HG03280 (cell line): ENCODE results near the gene SLC23A2.
"Not testable (repeated sequence)": the region's sequence is repeated elsewhere in the genome, so short reads cannot be mapped to it uniquely, and the experiment has no call there.

Experiments
- ATAC-seq: cut with Tn5 transposase; IDR thresholded peaks from one replicate; pipeline ENCODE4 v1.9.1; 2021; ENCODE audit warnings: mild to moderate bottlenecking, moderate library complexity; ENCODE audit not compliant: unreplicated experiment

Gene SLC23A2

DNA sequence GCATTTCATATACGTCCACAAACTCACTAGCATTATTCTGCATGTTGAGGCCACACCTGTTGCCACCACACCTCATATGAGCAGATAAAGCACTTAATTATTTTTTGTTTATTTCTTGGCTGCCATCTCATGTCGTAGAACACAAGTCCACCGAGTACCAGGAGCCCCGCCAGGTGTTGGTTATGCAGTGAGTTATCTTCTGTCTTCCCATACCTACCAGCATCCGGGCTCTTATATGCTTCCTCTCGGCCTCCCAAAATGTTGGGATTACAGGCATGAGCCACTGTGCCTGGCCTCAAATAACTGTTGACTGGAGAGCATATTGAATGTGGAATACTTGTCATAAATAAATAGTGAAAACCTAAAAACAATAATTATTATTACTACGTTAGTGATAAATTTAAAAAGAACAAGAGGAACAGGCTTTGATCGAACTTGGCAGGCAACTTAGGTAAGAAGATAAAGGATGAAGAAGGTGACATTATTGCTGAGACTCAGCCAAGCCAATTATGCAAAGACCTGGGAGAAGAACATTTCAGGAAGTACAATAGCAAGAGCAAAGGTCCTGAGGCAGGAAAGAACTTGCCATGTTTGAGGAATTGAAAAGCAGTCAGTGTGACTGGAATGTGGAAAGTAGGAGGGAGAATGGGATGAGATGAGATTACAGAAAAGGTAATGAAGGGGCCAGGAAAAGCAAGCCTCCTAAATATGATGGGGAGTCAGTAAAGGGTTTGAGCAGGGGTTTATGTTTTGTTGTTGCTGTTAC lies 12.6 kb upstream of the SLC23A2 start:
- no peak for ATAC-seq

DNA sequence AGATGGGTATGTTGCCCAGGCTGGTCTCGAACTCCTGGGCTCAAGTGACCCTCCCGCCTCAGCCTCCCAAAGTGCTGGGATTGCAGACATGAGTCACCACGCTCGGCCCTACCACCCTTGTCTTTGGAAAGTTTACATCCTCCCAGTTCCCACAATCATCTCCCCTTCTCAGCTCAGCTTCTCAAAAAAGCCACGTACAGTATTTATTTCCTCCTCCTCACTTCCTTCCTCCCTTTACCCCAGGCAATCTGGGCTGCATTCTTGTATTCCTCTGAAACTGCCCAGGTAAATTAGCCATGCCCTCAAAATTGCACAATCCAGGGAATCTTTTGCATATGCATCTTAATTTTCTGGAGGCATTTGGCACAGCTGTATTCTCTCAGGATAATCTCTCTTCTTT lies 7.4 kb upstream of the SLC23A2 start:
- ATAC-seq, result no peak

DNA sequence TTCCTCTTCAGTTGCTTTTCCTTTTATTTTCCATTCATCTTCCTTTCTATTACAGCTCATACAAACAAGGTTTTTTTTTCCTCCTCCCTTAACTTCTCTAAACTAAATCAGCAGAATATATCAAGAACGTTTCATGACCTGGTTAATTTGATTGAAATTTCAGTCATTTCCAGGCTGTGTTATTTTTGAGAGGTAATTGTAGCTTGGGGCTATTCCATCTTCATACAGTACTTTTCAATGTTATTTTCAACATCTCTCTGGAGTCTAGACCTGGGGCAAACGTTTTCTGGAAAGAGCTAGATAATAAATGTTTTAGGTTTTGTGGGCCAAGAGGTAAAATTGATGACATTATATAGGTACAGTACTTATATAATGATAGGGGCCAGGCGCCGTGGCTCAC lies 4.0 kb upstream of the SLC23A2 start:
- ATAC-seq, result no peak

DNA sequence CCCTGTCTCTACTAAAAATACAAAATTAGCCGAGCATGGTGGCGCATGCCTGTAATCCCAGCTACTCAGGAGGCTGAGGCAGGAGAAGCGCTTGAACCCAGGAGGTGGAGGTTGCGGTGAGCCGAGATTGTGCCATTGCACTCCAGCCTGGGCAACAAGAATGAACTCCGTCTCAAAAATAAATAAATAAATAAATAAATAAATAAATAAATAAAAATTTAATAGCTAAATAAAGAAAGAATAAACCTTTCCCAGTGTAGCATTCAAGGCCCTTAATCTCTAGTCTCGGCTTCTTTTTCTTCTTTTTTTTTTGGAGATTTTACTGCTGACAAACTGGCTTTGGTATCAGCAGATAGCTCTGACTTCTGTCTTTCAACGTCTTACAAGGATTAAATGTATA lies 3.5 kb upstream of the SLC23A2 start:
- ATAC-seq, result not testable (repeated sequence)

DNA sequence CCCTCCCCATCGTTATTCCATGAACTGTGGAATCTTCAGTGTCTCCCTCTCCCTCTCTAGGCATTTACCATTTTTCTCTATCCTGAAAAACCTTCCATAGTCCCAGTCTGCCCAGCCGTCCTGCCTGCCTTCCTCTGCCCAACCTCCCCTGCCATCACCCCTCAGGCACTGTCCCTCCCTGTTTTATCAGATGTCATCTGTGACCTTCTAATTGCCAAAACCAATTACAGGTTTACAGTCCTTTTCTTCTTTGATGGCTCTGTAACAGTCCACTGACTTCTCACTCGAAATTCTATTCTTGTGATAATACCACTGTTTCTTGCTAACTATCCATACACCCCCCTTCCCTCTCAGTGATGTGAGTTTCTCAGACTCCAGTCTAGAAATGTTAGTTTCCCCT lies 2.3 kb upstream of the SLC23A2 start:
- no peak for ATAC-seq

DNA sequence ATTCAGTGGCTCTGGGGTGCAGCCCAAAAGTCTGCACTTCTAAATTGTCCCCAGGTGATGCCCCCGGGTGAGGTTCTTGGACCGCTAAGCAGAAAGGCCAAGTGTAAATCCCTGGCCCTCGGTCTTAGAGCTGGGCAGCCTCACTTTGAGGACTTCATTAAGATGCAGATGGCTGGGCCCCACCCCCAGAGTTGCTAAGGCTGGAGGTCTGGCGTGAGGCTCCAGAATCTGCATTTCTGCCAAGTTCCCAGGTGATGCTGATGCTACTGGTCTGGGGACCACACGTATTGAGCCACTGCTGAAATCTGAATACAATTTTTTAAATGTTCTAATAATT lies 735 bp upstream of the SLC23A2 start:
- ATAC-seq, result no peak

DNA sequence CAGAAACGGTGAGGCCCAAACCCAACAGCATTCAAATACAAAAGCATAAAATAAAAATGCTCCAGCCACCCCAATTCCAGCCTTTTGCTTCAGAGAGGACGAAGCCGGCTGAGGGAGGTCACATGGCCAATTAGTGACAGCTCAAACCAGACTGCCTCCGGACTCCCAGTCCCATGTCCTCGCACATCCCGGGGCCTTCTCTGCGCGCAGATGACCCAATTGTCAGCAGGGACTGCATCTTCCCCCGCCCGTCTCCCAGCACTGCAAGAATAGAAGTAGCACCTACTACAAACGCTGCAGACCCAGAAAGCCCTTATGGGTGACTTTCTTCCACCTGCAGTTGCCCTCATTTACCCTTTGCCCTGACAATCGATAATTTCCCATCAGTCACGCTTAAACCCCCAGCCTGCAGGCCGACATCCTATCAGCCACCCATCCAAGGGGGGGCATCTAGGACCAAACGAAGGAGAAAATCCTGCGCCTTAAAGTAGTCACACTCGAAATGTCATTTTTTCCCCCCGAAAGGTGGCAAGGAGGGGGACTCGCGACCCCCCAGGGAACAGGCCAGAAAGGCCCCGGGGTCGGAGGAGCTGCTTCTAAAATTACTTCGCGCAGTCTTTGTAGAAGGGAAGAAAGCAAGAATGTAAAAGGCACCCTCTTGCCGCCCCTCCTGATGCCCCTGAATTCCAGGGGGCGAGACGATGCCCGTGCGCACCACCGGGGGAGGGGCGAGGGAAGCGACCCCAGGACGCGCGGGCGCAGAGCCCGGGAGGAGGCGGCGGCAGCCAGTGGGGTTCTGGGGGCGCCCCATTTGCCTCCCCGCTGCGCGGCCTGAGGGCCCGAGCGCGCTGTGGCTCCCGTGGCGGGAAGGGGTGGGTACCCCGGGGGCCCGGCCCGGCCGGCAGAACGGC lies 792 bp downstream of the SLC23A2 start:
- ATAC-seq, result peak; percentile 44

DNA sequence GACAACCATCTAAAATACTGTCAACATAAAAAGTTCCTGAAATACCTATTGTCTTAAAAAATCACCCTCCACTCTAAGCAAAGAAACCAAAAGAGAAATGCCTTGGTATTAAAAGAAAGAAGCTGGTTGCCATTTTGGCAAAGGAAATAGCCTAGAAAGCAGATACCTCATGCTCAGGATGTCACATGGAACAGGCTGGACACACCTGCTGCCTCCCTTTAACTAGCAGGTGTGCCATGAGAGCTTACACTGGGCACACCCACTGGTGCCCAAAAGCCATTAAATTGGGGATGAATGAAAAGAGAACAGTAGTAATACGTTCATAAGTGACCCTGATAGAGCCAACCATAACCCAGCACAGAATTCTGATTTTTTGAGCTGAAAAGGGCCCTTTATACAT lies 1.5 kb downstream of the SLC23A2 start:
- no peak for ATAC-seq

DNA sequence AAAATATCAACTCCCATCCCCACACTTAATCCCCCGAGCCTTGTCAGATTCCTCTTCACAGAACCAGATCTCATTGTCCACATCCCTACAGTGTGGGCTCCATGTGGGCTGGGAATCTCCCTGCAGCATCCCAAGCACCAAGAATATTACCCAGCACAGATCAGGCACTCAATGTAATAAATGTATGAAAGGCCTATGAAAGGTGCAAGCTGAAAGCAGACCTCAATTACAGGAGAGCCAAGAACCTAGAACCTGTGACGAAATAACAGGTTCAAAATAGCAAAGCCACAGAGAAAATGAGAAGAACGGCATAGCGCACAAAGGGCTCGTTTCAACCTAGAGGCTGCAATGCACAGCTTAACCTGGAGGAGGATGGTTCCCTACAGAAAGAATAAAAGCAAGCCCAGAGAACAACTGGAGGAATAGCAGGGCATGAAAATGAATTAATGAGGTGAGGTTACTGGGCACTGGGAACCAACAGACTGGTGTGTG lies 3.1 kb downstream of the SLC23A2 start:
- ATAC-seq, result no peak

DNA sequence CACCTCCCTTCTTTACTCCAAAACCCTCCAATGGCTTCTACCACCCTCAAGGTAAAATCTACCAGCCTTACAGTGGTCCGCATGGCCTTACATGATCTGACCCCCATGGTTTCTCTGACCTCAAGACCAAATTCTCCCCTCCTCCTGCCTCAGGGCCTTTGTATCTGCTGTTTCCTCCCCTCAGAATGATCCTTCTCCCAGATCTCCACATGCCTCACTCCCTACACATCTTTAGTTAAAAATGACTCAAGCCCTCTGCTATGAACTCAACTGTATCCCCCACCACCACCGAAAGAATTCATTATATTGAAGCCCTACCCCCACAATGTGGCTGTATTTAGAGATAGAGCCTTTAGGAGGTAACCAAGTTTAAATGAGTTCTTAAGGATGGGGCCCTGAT lies 4.1 kb downstream of the SLC23A2 start:
- no peak for ATAC-seq

DNA sequence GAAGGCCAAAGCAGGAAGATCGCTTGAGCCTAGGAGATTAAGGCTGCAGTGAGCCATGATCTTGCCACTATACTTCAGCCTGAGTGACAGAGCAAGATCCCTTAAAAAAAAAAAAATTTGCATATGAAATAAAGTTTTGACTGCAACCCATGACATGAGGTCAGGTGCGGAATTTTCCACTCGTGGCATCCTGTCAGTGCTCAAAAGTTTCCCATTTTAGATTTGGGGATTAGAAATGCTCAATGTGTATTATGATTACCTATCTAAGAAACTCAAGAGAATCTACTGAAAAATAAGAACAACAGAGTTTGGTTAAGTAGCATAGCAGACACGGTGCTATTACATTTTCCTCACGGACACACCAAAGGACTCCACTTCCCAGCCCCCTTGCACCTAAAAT lies 11.7 kb downstream of the SLC23A2 start:
- ATAC-seq, result no peak

DNA sequence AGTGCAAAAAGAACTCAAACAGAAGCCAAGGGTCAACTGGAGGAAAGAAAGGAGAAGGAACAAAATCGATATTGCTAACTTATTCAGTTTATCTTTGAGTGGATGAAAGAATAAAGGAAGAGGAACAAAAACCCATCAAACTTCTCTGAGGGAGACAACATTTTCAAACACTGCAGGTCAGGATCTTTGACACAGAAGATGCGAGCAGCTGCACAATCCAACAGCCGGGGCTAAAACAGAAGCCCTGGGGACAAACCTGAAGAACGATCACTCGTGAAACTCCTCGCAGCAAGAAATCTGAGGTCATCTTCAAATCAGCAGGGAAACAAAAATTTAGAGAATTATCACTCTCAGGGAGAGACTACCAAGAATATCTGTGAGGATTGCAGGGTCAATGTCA lies 14.2 kb downstream of the SLC23A2 start:
- ATAC-seq, result no peak

DNA sequence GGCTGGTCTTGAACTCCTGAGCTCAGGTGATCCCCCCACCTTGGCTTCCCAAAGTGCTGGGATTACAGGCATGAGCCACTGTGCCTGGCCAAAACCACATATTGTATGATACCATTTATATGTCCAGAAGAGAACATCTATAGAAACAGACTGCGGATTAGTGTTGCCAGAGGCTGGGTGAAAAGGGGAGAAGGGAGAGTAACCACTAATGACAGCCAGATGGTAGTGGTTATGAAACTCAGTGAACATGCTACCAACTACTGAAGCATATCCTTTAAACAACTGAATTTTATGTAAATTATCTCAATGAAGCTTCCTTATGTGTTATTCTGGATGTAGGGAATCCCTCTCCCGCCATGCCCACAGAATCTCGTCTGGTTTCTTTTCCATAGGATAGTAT lies 15.7 kb downstream of the SLC23A2 start:
- no peak for ATAC-seq

DNA sequence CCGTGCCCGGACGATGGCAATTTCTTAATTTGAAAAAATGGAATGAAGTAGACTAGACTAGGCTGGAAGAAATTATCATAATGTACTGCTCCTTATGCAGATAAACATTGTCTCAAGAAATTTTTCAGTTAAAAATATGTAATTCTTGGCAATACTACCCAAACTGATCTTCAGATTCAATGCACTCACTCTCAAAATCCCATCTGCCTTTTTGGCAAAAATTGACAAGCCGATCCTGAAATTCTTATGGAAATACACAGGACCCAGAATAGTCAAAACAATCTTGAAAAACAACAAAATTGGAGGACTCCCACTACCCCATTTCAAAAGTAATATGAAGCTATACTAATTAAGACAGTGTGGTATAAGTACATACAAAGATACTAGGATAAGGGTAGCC lies 19.0 kb downstream of the SLC23A2 start:
- ATAC-seq, result no peak

DNA sequence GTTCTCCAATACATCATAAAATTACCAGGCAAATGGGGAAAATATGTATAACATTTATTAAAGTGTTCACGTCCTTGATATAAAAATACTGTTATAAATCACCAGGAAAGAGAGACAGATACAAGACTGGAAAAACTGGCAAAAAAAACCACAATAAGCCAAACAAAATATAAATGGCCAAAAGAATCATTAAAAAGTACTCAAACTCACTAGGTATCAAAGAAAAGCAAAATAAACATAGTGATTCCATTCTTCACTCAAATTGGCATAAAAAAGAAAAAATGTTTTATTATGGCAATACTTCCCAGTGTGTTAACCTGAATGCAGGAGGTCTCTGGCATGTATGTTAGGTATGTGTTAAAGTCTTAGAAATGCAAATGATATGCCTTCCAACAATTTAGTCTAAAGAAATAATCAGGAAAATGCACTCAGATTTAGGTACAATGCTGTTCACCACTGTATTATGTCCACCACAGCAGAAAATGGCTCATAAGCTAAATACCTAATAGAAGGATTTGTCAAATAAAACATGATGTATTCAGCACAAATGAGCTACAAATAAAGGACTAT lies 21.4 kb downstream of the SLC23A2 start:
- no peak for ATAC-seq

DNA sequence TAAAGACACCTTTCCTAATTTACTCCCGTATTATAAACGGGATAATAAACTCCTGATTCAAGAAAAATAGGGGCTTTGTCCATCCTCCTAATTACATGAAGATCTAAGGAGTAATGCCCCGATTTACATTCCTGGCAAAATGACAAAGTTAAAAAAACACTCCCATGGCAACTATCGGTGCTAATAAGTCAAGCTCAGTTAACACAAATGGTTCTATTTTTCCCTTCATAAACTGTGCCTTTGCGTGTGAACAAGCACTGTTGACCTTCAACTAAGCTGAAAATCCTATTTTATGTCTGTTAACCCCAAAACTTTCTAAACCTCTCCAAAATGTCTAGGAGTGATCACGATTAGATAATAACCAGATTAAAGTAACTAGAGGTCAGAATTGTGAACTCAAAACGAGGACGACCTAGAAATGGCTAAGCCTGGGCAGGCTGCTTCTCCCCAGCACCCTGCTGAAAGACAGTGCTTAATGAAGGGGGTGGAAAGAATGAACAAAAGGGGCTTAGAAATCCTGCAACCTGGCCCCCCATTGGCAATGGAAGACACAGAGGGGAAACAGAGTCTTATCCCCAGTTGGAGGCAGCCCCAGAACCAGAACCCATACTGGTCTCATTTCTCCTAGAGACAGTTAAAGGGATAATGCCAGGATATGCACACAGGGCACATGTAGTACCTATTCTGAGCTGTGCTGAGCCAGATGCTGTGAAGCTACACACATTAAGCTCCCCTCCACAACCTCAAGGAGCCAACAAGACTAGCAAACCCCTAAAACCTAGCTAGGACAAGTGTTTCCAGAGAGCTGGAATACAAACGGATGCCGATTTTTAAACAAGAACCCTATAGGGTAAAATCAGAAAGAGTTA lies 23.0 kb downstream of the SLC23A2 start:
- no peak for ATAC-seq

DNA sequence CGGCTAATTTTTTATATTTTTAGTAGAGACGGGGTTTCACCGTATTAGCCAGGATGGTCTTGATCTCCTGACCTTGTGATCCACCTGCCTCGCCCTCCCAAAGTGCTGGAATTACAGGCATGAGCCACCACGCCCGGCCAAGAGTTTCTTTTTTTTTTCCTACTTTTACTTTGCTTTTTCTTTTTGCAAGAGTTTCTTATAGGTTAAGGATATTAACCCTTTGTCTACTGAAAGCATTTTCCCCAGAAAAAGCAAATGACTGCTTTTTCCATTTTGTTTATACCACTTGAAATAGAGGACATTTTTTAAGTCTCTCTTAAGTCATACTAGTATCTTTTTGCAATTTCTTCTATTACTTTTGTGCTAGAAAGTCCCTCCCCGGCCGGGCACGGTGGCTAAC lies 25.3 kb downstream of the SLC23A2 start:
- ATAC-seq, result not testable (repeated sequence)

DNA sequence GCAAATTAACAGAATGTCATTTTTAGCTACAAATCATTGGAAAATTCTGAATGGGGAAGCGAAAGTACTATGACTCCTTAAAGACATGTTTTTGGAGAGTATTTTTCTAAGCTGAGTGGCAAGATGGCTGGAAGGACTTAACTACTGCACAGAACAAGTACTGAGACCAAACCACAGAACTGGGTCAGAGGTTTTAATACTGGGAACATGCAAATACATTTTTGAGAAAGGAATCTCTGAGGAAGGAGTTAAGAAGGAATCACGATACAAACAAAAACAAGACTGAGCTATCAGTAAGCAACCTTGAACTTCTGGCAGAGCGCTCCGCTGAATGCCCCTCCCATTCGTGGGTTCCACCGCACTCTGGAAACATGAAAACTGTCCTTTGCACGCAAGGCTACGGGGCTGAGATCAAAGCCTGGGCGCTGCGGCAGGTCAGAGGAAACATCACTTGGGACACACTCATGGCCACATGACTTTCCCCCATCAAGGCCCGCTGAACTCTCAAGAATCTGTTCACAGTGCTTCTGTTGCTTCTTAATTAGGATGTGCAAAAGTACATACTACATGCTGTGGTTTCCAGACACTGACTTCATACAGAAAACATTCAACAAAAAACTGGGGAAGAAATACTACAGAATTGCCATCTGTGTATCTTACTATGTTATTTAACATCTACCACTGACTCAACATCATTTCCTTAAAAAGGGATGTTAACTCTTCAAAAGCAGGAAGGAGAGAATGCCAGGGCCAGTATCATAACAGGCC lies 27.8 kb downstream of the SLC23A2 start:
- ATAC-seq, result peak; percentile 79

DNA sequence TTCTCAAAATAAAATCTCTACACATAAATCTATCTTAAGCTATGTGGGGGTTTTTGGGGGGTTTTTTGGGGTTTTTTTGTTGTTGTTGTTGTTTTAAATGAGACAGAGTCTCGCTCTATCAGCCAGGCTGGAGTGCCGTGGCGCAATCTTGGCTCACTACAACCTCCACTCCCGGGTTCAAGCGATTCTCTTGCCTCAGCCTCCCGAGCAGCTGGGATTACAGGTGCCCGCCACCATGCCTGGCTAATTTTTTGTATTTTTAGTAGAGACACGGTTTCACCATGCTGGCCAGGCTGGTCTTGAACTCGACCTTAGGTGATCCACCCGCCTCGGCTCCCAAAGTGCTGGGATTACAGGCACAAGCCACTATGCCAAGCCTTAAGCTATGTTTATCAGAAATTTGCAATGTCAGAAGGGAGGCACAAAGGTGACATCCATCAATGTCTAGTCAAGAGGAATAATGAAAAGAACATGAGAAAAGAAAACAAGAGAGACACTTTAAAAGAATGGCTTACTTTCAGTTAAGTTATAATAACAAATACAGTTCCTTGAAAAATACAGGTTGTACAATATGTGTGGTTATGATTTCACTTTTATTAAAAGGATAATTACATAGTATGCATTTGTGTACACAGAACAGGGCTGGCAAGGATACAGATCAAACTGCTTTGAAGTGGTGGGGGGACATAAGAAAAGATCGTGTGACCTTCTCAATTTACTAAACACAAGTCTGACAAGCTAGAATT lies 28.6 kb downstream of the SLC23A2 start:
- ATAC-seq, result peak; percentile 19
